ENCODE measurements around the gene B3GALT6.

The B3GALT6 gene

DNA sequence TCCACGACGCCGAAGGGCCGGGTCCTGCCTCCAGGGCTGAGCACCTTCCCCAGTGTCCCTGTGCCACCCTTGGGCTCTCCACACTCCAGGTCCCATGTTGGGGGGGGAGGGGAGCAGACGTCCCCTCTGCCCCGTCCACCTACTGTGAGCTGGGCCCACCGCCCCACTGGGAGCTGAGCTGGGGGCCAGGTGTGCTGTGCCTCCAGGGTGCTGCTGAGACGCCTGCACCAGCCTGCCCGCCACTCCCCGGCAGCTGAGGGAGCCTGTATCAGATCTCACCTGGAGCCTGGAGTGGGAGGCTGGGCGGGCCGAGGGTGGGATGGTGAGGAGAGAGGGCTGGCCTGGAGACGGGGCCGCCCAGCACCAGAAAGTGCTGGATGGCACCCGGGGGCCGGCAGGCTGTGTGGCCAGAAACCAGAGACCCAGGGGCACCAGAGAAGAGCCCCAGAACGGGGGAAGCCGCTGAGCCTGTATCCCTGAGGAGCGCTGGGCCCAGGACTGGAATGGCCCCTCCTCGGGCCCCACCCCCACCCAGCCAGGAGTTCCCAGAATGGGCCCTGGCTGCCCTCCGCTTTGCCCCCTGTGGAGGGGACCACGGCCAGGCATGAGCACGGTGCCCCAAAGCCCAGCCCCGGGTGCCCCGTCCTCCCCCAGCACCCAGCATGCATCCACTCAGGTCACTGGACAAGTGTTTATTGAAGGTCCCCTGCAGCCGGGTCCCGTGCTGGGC lies 29.0 kb upstream of the B3GALT6 start:
- no peak for DNase-seq

DNA sequence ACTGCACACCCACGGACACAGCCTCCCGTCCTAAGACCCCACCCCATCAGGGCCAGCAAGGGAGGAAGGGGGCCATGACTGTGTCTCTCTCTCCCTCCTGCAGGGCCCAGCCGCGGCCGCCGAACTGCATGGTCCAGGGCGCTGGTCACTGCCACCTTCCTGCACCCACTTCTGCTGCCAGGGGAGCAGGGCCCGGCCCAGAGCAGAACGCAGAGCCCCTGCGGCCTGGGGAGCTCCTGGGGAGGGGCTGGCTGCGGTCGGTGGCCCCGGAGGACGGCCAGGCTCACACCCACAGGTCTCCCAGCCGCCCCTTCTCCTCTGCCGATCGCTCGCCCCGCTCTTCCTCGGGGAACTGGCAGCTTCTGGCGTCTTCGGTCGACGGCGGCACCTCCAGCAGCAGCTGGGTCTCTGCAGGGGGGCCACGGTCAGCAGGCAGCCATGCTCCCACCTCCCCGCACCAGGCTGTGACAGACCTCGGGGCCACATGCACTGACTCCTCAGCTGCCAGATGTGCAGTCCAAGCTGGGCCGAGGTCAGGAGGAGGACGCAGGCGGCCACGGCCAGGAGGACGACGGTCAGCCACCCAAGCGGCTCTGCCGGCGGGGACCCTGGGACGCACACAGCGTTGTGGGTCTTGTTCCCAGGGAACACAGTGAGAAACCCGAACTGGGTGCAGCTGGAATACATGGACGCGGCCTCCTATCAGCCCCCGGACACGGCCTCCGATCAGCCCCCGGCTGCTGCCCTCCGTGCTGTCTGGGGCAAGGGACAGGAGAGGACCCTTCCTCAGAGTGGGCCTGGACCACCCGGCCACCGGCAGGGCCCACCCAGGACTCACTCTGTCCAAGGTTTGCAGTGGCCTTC lies 28.2 kb upstream of the B3GALT6 start:
- DNase-seq, result no peak

DNA sequence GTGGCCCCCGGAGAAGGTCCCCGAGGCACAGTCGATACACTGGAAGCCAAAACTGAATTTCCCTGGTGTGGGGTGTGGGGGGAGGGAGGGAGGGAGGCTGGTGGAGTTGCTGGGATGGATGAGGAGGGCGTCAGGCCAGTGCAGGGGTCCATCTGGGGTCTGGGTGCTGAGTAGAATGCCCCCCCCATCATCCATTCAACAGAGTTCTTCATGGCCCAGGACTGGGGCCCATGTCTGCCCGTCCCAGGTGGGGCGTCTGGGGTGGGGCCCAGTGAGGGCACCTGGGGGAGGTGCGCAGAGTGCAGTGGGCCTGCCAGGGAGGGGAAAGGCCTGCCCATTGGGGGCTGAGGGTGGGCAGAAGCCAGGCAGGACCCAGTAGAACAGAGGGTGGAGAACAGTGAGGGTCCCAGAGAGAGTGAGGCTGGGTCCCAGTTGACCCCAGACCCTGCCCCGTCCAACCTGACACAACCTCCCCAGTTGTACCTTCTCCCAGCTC lies 27.6 kb upstream of the B3GALT6 start:
- DNase-seq, result no peak

- no peak for DNase-seq
Observed at GRCh38 chr1:1204998-1205768, 26.9 kb upstream of the B3GALT6 start.

GRCh38 chr1:1205769-1206375 lies 26.2 kb upstream of the B3GALT6 start:
- DNase-seq, result no peak

- no peak for DNase-seq
Observed at GRCh38 chr1:1206376-1206965, 25.6 kb upstream of the B3GALT6 start, which contains the start of gene TNFRSF18. Gene TNFRSF18, minus strand, starts transcription at chr1:1206592. Its CDS starts 21 bp downstream, at chr1:1206571.

DNA sequence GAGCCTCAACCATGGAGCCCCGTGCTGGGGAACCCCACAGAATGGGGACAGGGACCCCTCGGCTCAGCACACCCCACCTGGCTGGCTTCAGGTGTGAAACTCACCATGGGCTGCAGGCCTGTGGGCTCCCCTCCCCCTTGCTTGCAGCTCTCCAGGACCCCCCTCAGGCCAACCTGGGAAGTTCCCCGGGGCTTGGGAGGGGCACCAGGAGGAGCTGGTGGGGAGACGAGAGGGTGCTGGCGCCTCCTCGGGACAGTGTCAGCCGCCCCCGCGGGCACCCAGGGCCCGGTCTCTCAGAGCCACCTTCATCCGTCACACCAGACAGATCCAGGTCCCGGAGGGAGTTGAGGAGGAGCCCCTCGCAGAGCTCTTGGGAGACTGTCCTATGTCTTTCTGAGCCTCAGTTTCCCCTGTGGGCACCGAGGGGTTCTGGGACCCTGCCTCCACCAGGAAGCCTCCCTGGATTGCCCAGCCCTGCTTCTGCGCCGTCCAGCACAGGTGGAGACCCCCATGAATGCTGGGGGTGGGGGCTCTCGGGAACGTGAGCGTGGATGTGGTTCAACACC lies 25.0 kb upstream of the B3GALT6 start:
- no peak for DNase-seq

DNA sequence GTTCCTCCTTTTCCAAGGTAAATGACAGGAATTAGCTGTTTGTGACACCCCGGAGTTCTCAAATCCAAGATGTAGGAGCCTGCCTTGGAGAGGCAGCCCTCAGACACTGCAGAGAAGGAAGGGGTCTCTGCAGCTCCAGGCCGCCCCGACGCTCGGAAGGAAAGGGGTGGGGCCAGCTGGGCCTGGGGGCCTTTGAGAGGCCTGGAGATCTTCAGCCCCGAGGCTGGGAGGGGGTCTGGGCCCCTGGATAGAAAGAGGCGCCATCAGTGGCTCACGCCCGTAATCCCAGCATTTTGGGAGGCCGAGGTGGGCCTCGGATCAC lies 24.5 kb upstream of the B3GALT6 start:
- no peak for DNase-seq

DNA sequence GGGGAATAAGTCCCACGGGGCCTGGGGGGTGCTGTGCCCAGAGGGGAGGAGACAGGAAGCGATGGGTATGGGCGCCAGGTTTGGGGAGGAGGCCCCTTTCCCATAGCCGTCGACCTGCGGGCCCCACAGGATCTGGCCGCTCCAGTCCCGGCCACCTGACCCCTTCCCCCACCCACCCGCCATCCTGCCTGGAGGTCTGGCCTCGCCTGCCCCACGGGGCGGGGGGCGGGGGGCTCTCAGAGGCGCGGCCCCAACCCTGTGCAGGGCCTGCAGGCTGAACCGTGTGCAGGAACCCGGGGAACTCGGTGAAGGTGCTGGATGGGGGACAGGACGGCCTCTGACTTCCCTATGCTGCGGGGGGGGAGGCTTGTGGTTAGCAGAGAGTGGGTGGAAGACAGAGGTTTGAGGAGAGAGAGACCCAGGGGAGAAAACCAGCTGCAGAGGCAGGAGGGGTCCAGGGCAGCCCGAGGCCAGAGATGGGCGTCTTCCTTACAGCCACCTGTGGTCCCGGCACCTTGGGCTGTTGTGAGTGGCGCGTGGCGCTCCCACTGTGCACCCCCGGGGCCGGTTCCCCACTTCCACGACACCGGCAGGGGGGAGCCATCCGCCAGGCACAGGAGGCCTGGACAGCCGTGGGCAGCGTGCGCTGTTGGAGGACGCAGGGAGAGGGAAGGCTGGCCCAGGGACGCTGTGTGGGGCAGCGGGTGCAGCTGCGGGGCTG lies 23.2 kb upstream of the B3GALT6 start:
- DNase-seq, result peak; percentile 33

- DNase-seq, result no peak
Observed at GRCh38 chr1:1210726-1211540, 21.1 kb upstream of the B3GALT6 start.

DNA sequence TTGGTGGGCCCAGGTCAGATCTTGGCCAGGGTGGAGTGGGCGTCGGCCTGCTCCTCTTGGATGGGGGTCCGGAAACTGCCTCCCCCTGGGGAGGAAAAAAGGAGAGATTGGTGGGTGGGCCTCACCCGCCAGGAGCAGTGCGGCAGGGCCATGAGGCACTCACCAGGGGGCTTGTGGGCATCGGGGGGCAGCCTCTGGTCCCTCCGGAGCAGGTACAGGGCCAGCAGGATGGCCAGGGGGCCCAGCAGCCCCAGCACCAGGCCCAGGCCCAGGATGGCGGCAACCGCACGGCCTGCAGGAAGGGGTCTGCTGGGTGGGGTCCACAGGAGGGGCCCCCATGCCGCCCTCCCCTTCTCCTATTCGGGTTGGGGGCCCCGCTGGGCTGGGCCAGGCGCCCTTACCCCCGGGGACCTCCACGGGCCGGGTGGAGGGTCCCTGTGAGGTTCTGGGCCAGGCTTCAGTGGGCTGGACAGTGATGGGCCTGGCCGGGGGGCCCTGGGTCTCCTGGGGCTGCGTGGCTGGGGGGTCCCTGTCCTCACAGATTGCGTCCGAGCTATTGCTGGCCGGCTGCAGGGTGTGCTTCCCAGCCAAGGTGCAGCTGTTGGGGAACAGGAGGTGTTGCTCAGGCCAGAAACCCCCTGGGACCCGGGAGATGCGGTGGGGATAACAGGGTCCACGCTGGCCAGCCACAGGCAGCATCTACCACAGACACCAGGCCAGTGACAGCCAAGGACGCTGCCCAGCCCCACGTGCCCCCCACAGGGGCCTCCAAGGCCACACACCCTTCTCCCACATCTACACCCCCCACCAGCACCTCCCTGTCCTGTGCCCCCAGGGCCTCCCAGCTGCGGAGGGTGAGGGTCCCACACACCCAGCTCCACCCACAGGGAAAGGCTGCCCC lies 20.2 kb upstream of the B3GALT6 start:
- no peak for DNase-seq

GRCh38 chr1:1212780-1213344 lies 19.2 kb upstream of the B3GALT6 start:
- no peak for DNase-seq

DNA sequence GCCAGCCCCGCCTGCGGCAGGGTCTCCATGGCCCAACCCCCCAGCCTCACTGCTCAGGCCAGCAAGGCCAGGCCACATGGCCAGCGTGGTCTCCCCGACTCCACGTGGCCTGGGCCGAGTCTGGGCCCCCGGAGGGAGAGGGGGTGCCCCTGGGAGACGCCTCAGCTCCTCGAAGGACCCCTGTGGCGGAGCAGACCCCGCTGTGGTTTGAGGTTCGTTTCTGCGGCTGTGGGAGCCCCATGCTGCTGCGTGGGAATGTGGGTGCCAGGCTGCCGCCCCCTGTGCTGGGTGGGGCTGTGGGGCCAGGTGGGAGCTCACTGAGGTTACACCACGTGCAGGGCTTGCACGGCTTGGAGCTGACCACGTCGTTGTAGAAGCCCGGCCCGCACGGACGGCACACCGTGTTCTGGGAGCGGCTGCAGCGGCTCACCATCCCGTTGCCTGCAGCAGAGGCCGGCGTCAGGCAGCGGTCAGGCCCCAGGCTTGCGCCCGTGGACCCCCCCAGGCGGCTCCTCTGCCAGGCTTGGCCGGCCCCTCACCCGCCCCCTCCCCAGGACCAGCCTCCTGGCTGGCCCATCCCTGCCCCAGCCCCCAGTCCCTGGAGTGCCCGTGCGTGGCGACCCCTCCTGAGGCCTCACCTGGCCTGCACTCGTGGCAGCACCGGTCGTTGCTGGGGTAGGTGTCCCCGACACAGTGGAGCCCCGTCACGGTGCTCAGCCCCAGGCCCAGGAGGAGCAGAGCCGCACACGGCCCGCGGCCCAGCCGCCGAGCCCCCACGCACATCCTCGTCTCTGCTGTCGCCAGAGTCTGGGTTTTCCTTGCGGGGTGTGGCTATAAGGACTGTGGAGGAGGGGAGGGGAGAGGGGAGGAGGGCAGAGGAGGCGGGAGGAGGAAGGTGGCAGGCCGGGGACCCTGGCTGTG lies 18.4 kb upstream of the B3GALT6 start, which contains the start of gene TNFRSF4:
Gene TNFRSF4, minus strand, starts transcription at position 809 of the 921 bp plus-strand sequence. Its CDS starts 26 bp downstream, at position 783.
- no peak for DNase-seq

DNA sequence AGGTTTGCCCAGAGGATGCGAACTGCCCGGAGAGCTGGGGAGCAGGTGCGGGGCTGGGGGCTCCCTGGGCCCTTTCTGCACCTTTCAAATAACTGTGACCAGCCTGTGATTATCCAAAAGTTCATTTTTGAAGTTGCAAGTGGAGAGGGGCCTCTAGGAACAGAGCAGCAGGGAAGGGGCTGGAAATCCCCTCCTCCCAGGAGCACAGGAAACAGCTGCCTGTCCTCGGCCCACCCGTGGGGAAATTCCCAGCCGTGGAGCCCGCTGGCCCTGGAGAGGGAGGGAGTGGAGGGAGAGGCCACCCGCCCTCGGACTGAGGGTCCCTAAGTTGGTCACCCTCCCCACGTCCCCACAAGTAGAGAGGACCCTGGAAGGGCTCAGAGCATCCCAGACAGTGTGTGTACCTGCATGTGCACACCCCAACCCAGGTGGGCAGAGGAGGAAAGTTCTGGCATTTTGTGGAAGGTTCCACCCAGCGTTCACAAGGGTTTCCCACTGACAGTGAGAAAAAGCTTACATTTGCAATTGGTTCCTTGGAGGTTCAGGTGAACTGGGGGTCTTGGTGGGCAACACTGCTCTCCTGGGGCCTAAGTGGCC lies 16.9 kb upstream of the B3GALT6 start:
- no peak for DNase-seq

- no peak for DNase-seq
Observed at GRCh38 chr1:1215881-1216605, 16.0 kb upstream of the B3GALT6 start.

- DNase-seq, result no peak
Observed at GRCh38 chr1:1216770-1217620, 15.0 kb upstream of the B3GALT6 start.

All from OCI-M1 (cell line).